Body of pancreas (tissue), 4 donors: ENCODE data around the gene NET1. TPM values are rescaled to one million over a fixed set of nuclear protein-coding genes. Genes with fewer than 3 reads are reported as not detected.

Source experiments
- ATAC-seq: fragments of 150-250 bp; one replicate; pipeline ENCODE4 v1.9.1; 2016
- DNase-seq, 4 donors: peaks; one replicate each; pipeline ENCODE4 v3.0.0-alpha.2; 2019
- H3K27ac ChIP-seq, 4 donors: fragments of 200-600 bp; sonication (generic); 1 replicate in 3 of 4; 2 replicates in 1 of 4; pipeline versions ENCODE4 v1.5.1 to v1.6.1; 2016 to 2019; ENCODE audit warnings: mild to moderate bottlenecking in 1 of 4, mixed read lengths in 1 of 4, moderate library complexity in 1 of 4
- H3K27me3 ChIP-seq, 2 donors: fragments of 200-600 bp; sonication (generic); one replicate each; pipeline ENCODE4 v1.6.0; 2016; ENCODE audit warnings: mild to moderate bottlenecking in 1 of 2
- H3K36me3 ChIP-seq, 2 donors: fragments of 200-600 bp; sonication (generic); replicated peaks in 1 of 2; 2 replicates each; pipeline ENCODE4 v1.5.1; 2016; ENCODE audit warnings: low read depth in 2 of 2; ENCODE audit not compliant: insufficient read depth in 1 of 2
- H3K4me1 ChIP-seq: fragments of 200-600 bp; sonication (generic); one replicate; pipeline ENCODE4 v1.6.0; 2016
- H3K4me3 ChIP-seq, 2 donors: fragments of 200-600 bp; sonication (generic); 1 replicate in 1 of 2; 2 replicates in 1 of 2; pipeline ENCODE4 v1.5.1; 2016 to 2019
- H3K9me3 ChIP-seq, 3 donors: fragments of 200-600 bp; sonication (generic); 1 replicate in 2 of 3; 2 replicates in 1 of 3; pipeline ENCODE4 v1.5.1; 2016
- CTCF ChIP-seq, 7 experiments: fragments of 450-650 bp in 4 of 7; fragments of 200-600 bp in 3 of 7; sonication (generic) in 3 of 7; IDR thresholded peaks; one replicate each; pipeline ENCODE4 v1.5.1; 2016 to 2019; ENCODE audit warnings: antibody characterized with exemption in 7 of 7
- POLR2A ChIP-seq, 3 donors: fragments of 450-650 bp; IDR thresholded peaks; one replicate each; pipeline ENCODE4 v1.6.1; 2016; ENCODE audit warnings: antibody characterized with exemption in 3 of 3, mild to moderate bottlenecking in 2 of 3
- WGBS, 2 donors: methylation state at CpG; one replicate each; pipeline ENCODE4 v1.1.5; 2017; 5-methylcytosine and 5-hydroxymethylcytosine counted together
- intact Hi-C: fragments of 100-400 bp; cut with DNase I; formaldehyde crosslinking; loops from one replicate; pipeline ENCODE4 v1.15.1; 2023
- total RNA-seq, 2 donors: library from RNA; depleted of rRNA; stranded (reverse); fragments of >200 nt; gene quantifications; one replicate each; pipeline ENCODE4 v1.1.0, GENCODE V29; 2016

The NET1 gene
- total RNA-seq, 2 donors from 2014 or later, result 37.9 to 70.3 TPM

- no peak overlapping the region for H3K27ac ChIP-seq
- H3K27me3 ChIP-seq, result no peaks in the 10 kb centered on the region
- H3K4me3 ChIP-seq, result no peak overlapping the region
- WGBS, 2 donors, result 86 to 95% methylated on average over 8 of the region's 8 CpGs
- intact Hi-C loops, result no loop called here
- H3K9me3 ChIP-seq, result no peaks in the 10 kb centered on the region
- ATAC-seq (no peak), DNase-seq (no peak)
- peaks cover 4 to 19% of the 10 kb centered on the region in 2 donors for H3K36me3 ChIP-seq
- H3K4me1 ChIP-seq, result no peaks in the 10 kb centered on the region
- no peak for TF ChIP-seq POLR2A (IDR thresholded peaks at IDR 0.05)
- TF ChIP-seq CTCF (IDR thresholded peaks at IDR 0.05), result no peak
Observed at GRCh38 chr10:5458949-5459747, 46.8 kb downstream of the NET1 start.

GRCh38 chr10:5460468-5461202 lies 48.3 kb downstream of the NET1 start:
- no peaks in the 10 kb centered on the region for H3K9me3 ChIP-seq
- DNase-seq, result no peak
- H3K36me3 ChIP-seq, result peaks cover 4 to 10% of the 10 kb centered on the region in 2 donors
- no peak overlapping the region for H3K27ac ChIP-seq
- no peaks in the 10 kb centered on the region for H3K27me3 ChIP-seq
- peaks cover 1% of the 10 kb centered on the region for H3K4me1 ChIP-seq
- ATAC-seq, result no peak
- intact Hi-C loops, result no loop called here
- H3K4me3 ChIP-seq, result no peak overlapping the region
- no peak for TF ChIP-seq CTCF (IDR thresholded peaks at IDR 0.05)
- no peak for TF ChIP-seq POLR2A (IDR thresholded peaks at IDR 0.05)
- 88 to 92% methylated on average over 14 of the region's 14 CpGs for WGBS, 2 donors

GRCh38 chr10:5461203-5461588 lies 48.8 kb downstream of the NET1 start:
- H3K36me3 ChIP-seq, result peaks cover 4 to 9% of the 10 kb centered on the region in 2 donors
- H3K4me3 ChIP-seq, result no peak overlapping the region
- no peak overlapping the region for H3K27ac ChIP-seq
- H3K27me3 ChIP-seq, result no peaks in the 10 kb centered on the region
- TF ChIP-seq CTCF (IDR thresholded peaks at IDR 0.05), result no peak
- no peak for TF ChIP-seq POLR2A (IDR thresholded peaks at IDR 0.05)
- DNase-seq (no peak), ATAC-seq (no peak)
- no peaks in the 10 kb centered on the region for H3K9me3 ChIP-seq
- peaks cover 7% of the 10 kb centered on the region for H3K4me1 ChIP-seq
- intact Hi-C loops, result no loop called here
- 71 to 74% methylated on average over 4 of the region's 4 CpGs for WGBS, 2 donors

- Histone ChIP-seq H3K9me3 (no peaks in the 10 kb centered on the region), H3K4me3 (no peak overlapping the region), H3K27ac (no peak overlapping the region), H3K4me1 (peaks cover 17% of the 10 kb centered on the region), H3K36me3 (peaks cover 0 to 2% of the 10 kb centered on the region in 2 donors), H3K27me3 (no peaks in the 10 kb centered on the region)
- no peak for TF ChIP-seq CTCF (IDR thresholded peaks at IDR 0.05)
- TF ChIP-seq POLR2A (IDR thresholded peaks at IDR 0.05), result no peak
- intact Hi-C loops, result no loop called here
- 69 to 78% methylated on average over 17 of the region's 17 CpGs for WGBS, 2 donors
- ATAC-seq (no peak), DNase-seq (no peak)
Observed at GRCh38 chr10:5461914-5462840, 49.8 kb downstream of the NET1 start.
